ENCODE measurements around the gene MEIOB. TPM values are rescaled to one million over a fixed set of nuclear protein-coding genes. Genes with fewer than 3 reads are reported as not detected.
A peak's percentile ranks its signal among the peaks of the same experiment; 100 is the strongest.

The MEIOB gene
- total RNA-seq, 6 experiments from 2014 or later: not detected

GRCh38 chr16:1788095-1788707, 83.8 kb downstream of the MEIOB start:
- H3K36me3 Mint-ChIP-seq (ENCODE audit: low read depth): peaks cover 4% of the 10 kb centered on the region; the same call in 1 of the 2 replicates
- no peak overlapping the region for H3K27ac Mint-ChIP-seq
- no peak overlapping the region for H3K4me3 Mint-ChIP-seq
- TF ChIP-seq, protein P1, sequence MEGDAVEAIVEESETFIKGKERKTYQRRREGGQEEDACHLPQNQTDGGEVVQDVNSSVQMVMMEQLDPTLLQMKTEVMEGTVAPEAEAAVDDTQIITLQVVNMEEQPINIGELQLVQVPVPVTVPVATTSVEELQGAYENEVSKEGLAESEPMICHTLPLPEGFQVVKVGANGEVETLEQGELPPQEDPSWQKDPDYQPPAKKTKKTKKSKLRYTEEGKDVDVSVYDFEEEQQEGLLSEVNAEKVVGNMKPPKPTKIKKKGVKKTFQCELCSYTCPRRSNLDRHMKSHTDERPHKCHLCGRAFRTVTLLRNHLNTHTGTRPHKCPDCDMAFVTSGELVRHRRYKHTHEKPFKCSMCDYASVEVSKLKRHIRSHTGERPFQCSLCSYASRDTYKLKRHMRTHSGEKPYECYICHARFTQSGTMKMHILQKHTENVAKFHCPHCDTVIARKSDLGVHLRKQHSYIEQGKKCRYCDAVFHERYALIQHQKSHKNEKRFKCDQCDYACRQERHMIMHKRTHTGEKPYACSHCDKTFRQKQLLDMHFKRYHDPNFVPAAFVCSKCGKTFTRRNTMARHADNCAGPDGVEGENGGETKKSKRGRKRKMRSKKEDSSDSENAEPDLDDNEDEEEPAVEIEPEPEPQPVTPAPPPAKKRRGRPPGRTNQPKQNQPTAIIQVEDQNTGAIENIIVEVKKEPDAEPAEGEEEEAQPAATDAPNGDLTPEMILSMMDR (IDR thresholded peaks at IDR 0.05): no peak
- H3K27me3 Mint-ChIP-seq (ENCODE audit: insufficient read depth): peaks cover 2% of the 10 kb centered on the region; the same call in 1 of the 2 replicates
- H3K9me3 Mint-ChIP-seq: no peaks in the 10 kb centered on the region
- DNase-seq: no peak
- peaks cover 4% of the 10 kb centered on the region; the same call in 1 of the 2 replicates for H3K4me1 Mint-ChIP-seq (ENCODE audit: low read depth)

DNA sequence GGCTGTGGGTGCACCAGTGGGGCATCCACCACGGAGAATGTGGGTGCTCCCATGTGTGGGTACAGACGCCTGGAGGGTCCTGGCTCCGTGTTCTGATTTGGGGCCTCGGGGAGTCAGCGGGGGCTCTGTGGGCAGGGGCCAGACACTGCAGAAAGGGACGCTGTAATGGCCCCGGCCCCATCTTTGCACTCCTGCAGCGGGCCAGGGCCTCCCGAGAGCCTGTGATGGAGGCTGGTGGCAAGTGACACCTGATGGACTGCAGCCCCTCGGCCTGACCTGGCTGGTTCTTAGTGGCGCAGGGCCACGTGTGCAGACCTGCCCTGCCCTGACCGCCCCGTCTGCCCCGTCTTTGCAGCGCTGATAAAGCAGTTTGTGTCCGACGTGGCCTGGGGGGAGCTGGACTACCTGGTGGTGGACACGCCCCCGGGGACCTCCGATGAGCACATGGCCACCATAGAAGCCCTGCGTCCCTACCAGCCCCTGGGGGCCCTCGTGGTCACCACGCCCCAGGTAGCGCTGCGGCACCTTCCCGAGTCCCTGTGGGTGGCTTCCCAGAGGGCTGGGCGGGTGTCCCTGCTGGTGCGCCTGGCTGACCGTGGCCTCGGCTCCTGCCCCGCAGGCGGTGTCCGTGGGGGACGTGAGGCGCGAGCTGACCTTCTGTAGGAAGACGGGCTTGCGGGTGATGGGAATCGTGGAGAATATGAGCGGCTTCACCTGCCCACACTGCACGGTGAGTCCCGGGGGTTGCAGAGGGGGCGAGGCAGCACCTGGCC, 84.5 kb downstream of the MEIOB start:
- Mint-ChIP-seq H3K27me3 (ENCODE audit: insufficient read depth) (peaks cover 4% of the 10 kb centered on the region), H3K4me1 (ENCODE audit: low read depth) (peaks cover 5% of the 10 kb centered on the region; the same call in 1 of the 2 replicates), H3K4me3 (no peak overlapping the region), H3K36me3 (ENCODE audit: low read depth) (peaks cover 4% of the 10 kb centered on the region; the same call in 1 of the 2 replicates), H3K27ac (no peak overlapping the region), H3K9me3 (no peaks in the 10 kb centered on the region)
- no peak for DNase-seq
- TF ChIP-seq, protein P1 (IDR thresholded peaks at IDR 0.05): no peak

DNA sequence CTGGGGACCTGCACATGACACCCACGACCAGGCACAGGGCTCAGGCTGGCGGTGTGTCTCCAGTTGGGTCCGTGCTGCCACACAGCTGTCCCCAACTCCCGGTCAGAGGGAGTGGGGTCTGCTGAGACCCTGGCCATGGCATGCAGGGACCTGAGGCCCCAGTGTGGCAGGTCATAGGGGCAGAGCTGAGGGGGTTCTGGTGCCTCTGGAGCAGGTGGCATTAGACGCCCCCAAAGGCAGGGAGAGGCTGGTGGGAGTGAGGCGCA, 85.0 kb downstream of the MEIOB start:
- Mint-ChIP-seq H3K27me3 (ENCODE audit: insufficient read depth) (peaks cover 6% of the 10 kb centered on the region), H3K27ac (no peak overlapping the region), H3K36me3 (ENCODE audit: low read depth) (peaks cover 4% of the 10 kb centered on the region; the same call in 1 of the 2 replicates), H3K9me3 (no peaks in the 10 kb centered on the region), H3K4me1 (ENCODE audit: low read depth) (peaks cover 5% of the 10 kb centered on the region; the same call in 1 of the 2 replicates), H3K4me3 (no peak overlapping the region)
- TF ChIP-seq, protein P1 (IDR thresholded peaks at IDR 0.05): no peak
- no peak for DNase-seq

GRCh38 chr16:1786242-1787055, 85.5 kb downstream of the MEIOB start:
- H3K9me3 Mint-ChIP-seq: no peaks in the 10 kb centered on the region
- H3K27ac Mint-ChIP-seq: no peak overlapping the region
- H3K4me3 Mint-ChIP-seq: no peak overlapping the region
- TF ChIP-seq, protein P1 (IDR thresholded peaks at IDR 0.05): peak; percentile 33; the same call in 1 of the 2 replicates
- H3K27me3 Mint-ChIP-seq (ENCODE audit: insufficient read depth): peaks cover 10% of the 10 kb centered on the region
- peaks cover 4% of the 10 kb centered on the region; the same call in 1 of the 2 replicates for H3K36me3 Mint-ChIP-seq (ENCODE audit: low read depth)
- H3K4me1 Mint-ChIP-seq (ENCODE audit: low read depth): peaks cover 10% of the 10 kb centered on the region
- DNase-seq: no peak

- no peak for DNase-seq
- H3K27me3 Mint-ChIP-seq (ENCODE audit: insufficient read depth): peaks cover 15% of the 10 kb centered on the region
- no peak overlapping the region for H3K27ac Mint-ChIP-seq
- H3K4me3 Mint-ChIP-seq: no peak overlapping the region
- H3K9me3 Mint-ChIP-seq: no peaks in the 10 kb centered on the region
- peaks cover 16% of the 10 kb centered on the region for H3K4me1 Mint-ChIP-seq (ENCODE audit: low read depth)
- TF ChIP-seq, protein P1 (IDR thresholded peaks at IDR 0.05): no peak
- peaks cover 4% of the 10 kb centered on the region; the same call in 1 of the 2 replicates for H3K36me3 Mint-ChIP-seq (ENCODE audit: low read depth)
Observed at GRCh38 chr16:1785846-1786170, 86.2 kb downstream of the MEIOB start.
